ENCODE data around the gene CDH23.

DNA sequence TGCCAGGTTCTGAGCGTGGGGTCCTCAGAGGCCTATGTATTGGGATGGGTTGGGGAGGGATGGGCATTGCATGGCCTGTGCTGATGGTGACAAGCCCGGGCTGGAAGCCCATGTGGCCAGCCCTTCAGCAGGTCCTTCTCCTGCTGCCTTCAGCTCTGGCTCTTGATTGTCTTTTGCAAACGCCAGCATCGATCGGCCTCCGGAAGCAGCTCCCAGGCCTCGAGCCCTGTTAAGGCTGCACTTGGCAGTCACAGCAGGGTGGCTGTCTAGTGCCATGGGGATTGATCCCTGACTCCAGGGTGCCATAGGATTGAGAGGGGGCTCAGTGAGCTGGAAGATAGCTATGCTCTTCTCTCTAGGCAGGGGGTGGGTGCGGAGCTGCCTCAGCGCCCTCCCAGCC, 51.4 kb downstream of the CDH23 start:
- TF ChIP-seq, protein P1, sequence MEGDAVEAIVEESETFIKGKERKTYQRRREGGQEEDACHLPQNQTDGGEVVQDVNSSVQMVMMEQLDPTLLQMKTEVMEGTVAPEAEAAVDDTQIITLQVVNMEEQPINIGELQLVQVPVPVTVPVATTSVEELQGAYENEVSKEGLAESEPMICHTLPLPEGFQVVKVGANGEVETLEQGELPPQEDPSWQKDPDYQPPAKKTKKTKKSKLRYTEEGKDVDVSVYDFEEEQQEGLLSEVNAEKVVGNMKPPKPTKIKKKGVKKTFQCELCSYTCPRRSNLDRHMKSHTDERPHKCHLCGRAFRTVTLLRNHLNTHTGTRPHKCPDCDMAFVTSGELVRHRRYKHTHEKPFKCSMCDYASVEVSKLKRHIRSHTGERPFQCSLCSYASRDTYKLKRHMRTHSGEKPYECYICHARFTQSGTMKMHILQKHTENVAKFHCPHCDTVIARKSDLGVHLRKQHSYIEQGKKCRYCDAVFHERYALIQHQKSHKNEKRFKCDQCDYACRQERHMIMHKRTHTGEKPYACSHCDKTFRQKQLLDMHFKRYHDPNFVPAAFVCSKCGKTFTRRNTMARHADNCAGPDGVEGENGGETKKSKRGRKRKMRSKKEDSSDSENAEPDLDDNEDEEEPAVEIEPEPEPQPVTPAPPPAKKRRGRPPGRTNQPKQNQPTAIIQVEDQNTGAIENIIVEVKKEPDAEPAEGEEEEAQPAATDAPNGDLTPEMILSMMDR (optimal IDR thresholded peaks at IDR 0.05 in 1 of 3, IDR thresholded peaks at IDR 0.05 in 1 of 3, conservative IDR thresholded peaks at IDR 0.05 in 1 of 3; ENCODE audit: extremely low read depth in 1 of 3, insufficient read depth in 2 of 3, low read length in 3 of 3), result no peak
- no peak for TF ChIP-seq EZH2 (IDR thresholded peaks at IDR 0.05; ENCODE audit: low read length)
